Fibroblast of mammary gland (primary cell): ENCODE data around the gene PHRF1.
A peak's percentile ranks its signal among the peaks of the same experiment; 100 is the strongest.

Source experiments
- DNase-seq: peaks from one replicate; pipeline ENCODE4 v3.0.0-alpha.2; 2010; ENCODE audit warnings: low read depth
- H3K4me3 ChIP-seq: 2 replicates; pipeline ENCODE4 v1.5.1; 2011; ENCODE audit warnings: low read depth, mild to moderate bottlenecking, low read length, moderate library complexity; ENCODE audit not compliant: control insufficient read depth
- TF ChIP-seq, protein P1 (sequence below): conservative IDR thresholded peaks from 2 replicates; pipeline ENCODE4 v1.5.1; 2011; ENCODE audit warnings: low read depth, low read length, inconsistent platforms; ENCODE audit not compliant: control insufficient read depth, insufficient read depth

The PHRF1 gene

GRCh38 chr11:601573-602245, 25.4 kb downstream of the PHRF1 start:
- no peak overlapping the region for H3K4me3 ChIP-seq
- DNase-seq, result no peak
- TF ChIP-seq, protein P1, sequence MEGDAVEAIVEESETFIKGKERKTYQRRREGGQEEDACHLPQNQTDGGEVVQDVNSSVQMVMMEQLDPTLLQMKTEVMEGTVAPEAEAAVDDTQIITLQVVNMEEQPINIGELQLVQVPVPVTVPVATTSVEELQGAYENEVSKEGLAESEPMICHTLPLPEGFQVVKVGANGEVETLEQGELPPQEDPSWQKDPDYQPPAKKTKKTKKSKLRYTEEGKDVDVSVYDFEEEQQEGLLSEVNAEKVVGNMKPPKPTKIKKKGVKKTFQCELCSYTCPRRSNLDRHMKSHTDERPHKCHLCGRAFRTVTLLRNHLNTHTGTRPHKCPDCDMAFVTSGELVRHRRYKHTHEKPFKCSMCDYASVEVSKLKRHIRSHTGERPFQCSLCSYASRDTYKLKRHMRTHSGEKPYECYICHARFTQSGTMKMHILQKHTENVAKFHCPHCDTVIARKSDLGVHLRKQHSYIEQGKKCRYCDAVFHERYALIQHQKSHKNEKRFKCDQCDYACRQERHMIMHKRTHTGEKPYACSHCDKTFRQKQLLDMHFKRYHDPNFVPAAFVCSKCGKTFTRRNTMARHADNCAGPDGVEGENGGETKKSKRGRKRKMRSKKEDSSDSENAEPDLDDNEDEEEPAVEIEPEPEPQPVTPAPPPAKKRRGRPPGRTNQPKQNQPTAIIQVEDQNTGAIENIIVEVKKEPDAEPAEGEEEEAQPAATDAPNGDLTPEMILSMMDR, result no peak

- no peak for DNase-seq
- TF ChIP-seq, protein P1, result no peak
- H3K4me3 ChIP-seq, result no peak overlapping the region
Measured at GRCh38 chr11:603154-603553, 26.9 kb downstream of the PHRF1 start.

DNA sequence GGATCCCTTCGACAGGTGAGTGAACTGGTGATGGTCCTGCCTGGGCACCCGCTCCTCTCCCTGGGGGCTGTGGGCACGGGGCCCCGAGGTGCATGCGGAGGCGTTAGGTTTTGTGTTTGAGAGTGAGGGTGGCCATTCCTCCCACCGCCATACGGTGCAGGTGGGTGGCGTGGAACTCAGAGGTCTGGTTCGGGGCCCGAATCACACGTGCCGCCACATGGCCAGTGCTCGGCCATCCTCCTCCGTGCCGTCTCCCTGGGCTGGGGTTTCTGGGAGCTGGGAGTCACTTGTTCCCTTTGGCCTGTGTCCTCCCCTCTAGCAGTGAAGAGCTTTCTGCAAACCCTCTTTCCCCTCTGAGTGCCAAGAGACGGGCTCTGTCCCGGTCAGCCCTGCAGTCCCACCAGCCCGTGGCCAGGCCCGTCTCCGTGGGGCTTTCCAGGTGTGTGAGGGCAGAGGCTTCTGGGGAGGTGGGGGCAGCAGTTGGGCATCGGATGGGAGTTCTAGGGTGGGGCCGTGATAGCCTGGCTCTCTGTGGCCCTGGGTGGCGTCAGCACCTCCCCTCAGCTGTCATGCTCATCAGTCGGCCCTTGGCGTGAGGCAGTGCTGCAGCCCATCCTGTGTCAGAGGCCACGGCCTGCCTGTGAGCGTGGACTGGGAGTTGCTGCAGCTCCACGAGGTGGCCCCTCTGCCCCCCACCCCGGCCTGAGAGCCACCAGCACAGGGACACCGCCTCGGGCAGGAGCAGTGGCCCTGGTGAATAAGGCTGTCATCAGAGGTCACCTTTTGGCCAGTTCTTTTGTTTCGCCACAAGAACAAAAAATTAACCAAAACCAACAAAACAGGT, 29.2 kb downstream of the PHRF1 start:
- DNase-seq, result no peak
- TF ChIP-seq, protein P1, result no peak
- H3K4me3 ChIP-seq, result no peak overlapping the region

- peak; percentile 76 for DNase-seq
- no peak overlapping the region for H3K4me3 ChIP-seq
- TF ChIP-seq, protein P1, result no peak
Measured at GRCh38 chr11:606245-606644, 30.0 kb downstream of the PHRF1 start.

DNA sequence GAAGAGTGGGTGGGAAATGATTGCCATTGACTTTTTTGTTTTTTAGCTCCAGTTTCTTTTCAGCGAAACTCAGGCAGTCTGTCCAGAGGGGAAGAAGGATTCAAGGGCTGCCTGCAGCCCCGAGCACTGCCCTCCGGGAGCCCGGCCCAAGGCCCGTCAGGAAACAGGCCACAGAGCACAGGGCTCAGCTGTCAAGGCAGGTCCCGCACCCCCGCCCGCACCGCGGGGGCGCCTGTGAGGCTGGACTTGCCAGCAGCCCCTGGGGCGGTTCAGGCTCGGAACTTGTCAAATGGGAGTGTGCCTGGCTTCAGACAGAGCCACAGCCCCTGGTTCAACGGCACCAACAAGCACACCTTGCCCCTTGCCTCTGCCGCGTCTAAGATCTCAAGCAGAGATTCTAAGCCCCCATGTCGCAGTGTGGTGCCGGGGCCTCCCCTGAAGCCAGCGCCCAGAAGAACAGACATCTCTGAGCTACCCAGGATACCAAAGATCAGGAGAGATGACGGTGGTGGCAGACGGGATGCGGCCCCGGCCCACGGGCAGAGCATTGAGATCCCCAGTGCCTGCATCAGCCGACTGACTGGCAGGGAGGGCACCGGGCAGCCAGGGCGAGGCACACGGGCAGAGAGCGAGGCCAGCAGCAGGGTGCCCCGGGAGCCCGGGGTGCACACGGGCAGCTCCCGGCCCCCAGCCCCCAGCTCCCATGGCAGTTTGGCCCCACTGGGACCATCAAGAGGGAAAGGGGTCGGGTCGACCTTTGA, 30.9 kb downstream of the PHRF1 start:
- TF ChIP-seq, protein P1, result no peak
- H3K4me3 ChIP-seq, result no peak overlapping the region
- DNase-seq, result no peak

DNA sequence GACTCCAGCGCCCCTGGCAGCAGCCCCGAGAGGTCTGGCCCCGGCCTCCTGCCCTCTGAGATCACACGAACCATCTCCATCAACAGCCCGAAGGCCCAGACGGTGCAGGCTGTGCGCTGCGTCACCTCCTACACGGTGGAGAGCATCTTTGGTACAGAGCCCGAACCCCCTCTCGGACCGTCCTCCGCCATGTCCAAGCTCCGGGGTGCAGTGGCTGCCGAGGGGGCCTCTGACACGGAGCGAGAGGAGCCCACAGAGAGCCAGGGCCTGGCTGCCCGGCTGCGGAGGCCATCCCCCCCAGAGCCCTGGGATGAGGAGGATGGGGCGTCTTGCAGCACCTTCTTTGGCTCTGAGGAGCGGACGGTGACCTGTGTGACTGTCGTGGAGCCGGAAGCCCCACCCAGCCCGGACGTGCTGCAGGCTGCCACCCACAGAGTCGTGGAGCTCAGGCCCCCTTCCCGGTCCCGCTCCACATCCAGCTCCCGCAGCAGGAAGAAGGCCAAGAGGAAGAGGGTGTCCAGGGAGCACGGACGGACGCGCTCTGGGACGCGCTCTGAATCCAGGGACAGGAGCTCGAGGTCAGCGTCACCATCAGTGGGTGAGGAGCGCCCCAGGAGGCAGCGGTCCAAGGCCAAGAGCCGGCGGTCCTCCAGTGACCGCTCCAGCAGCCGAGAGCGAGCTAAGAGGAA, 31.8 kb downstream of the PHRF1 start:
- TF ChIP-seq, protein P1, result no peak
- H3K4me3 ChIP-seq, result no peak overlapping the region
- DNase-seq, result no peak
